H1 (cell line): ENCODE measurements around the gene PRSS53. TPM values are rescaled to one million over a fixed set of nuclear protein-coding genes. Genes with fewer than 3 reads are reported as not detected.

Experiments used
- CTCF ChIA-PET: fragments of 300-600 bp; sonication (Branson Sonifier 250); formaldehyde crosslinking; loops from one replicate; lab custom pipeline; 2021; ENCODE audit not compliant: partially characterized antibody; lab: Charles Lee
- POLR2A ChIA-PET: fragments of 300-600 bp; sonication (Branson Sonifier 250); formaldehyde crosslinking; loops from one replicate; lab custom pipeline; 2021; ENCODE audit warnings: inconsistent platforms; ENCODE audit not compliant: partially characterized antibody; lab: Charles Lee
- DNase-seq, 2 experiments: peaks; one replicate each; pipeline versions ENCODE4 v3.0.0 to v3.0.0-alpha.2; 2010 to 2022; ENCODE audit warnings: low spot score in 2 of 2, low read depth in 1 of 2, mixed read lengths in 1 of 2
- FAIRE-seq: peaks from 2 replicates; lab custom pipeline; 2011; peaks lifted over from hg19 to GRCh38; lab: Jason Lieb, UNC
- H2AFZ ChIP-seq: 2 replicates; pipeline ENCODE4 v1.8.1; 2012; ENCODE audit warnings: low read length, inconsistent platforms
- H2AK5ac ChIP-seq: 2 replicates; pipeline ENCODE4 v1.6.1; 2013; ENCODE audit warnings: low read depth, low read length
- H2BK120ac ChIP-seq: replicated peaks from 2 replicates; pipeline ENCODE3; 2013; ENCODE audit warnings: low read depth, low read length, inconsistent platforms
- H2BK12ac ChIP-seq: 2 replicates; pipeline ENCODE4 v1.6.1; 2013; ENCODE audit warnings: low read depth, low read length
- H2BK15ac ChIP-seq: 2 replicates; pipeline ENCODE4 v1.6.1; 2013; ENCODE audit warnings: low read length
- H2BK20ac ChIP-seq: 2 replicates; pipeline ENCODE4 v1.6.1; 2013; ENCODE audit warnings: low read length
- H2BK5ac ChIP-seq: 2 replicates; pipeline ENCODE4 v1.6.1; 2013; ENCODE audit warnings: low read depth, low read length
- H3K14ac ChIP-seq: 2 replicates; pipeline ENCODE4 v1.6.1; 2013; ENCODE audit warnings: inconsistent platforms; ENCODE audit not compliant: insufficient read length
- H3K18ac ChIP-seq: 2 replicates; pipeline ENCODE4 v1.6.1; 2013; ENCODE audit warnings: low read length; ENCODE audit errors: extremely low read depth
- H3K23ac ChIP-seq: 2 replicates; pipeline ENCODE4 v1.6.1; 2013; ENCODE audit warnings: inconsistent platforms; ENCODE audit not compliant: insufficient read length
- H3K23me2 ChIP-seq: 2 replicates; pipeline ENCODE4 v1.6.1; 2013; ENCODE audit warnings: low read depth, low read length
- H3K27ac ChIP-seq: 2 replicates; pipeline ENCODE4 v1.6.1; 2011; ENCODE audit warnings: low read depth, low read length, inconsistent platforms
- H3K27me3 ChIP-seq, 4 experiments: replicated peaks in 1 of 4; 1 replicate in 1 of 4; 2 replicates in 3 of 4; pipeline versions ENCODE4 v1.6.1 to v1.8.1; 2011 to 2013; ENCODE audit warnings: low read length in 3 of 4, mild to moderate bottlenecking in 3 of 4, inconsistent platforms in 2 of 4, mixed read lengths in 2 of 4, moderate library complexity in 1 of 4; ENCODE audit not compliant: control insufficient read depth in 3 of 4, insufficient read depth in 3 of 4; ENCODE audit errors: extremely low read depth in 1 of 4
- H3K36me3 ChIP-seq, 4 experiments: 2 replicates each; pipeline versions ENCODE4 v1.6.1 to v1.8.1; 2011 to 2013; ENCODE audit warnings: mild to moderate bottlenecking in 4 of 4, low read length in 3 of 4, moderate library complexity in 2 of 4, control low read depth in 1 of 4, inconsistent platforms in 1 of 4; ENCODE audit not compliant: insufficient read depth in 4 of 4, control insufficient read depth in 2 of 4
- H3K4ac ChIP-seq: replicated peaks from 2 replicates; pipeline ENCODE3; 2013; ENCODE audit warnings: low read length, low read depth, mixed read lengths, inconsistent platforms; ENCODE audit not compliant: insufficient read length
- H3K4me1 ChIP-seq, 4 experiments: replicated peaks in 1 of 4; 1 replicate in 1 of 4; 2 replicates in 3 of 4; pipeline versions ENCODE4 v1.6.1 to v1.8.1; 2011 to 2013; ENCODE audit warnings: low read length in 3 of 4, inconsistent platforms in 2 of 4, mixed read lengths in 1 of 4; ENCODE audit not compliant: insufficient read depth in 4 of 4, control insufficient read depth in 3 of 4
- H3K4me2 ChIP-seq, 2 experiments: 2 replicates each; pipeline versions ENCODE4 v1.6.1 to v1.8.1; 2011 to 2013; ENCODE audit warnings: low read depth in 2 of 2, low read length in 2 of 2, control low read depth in 1 of 2, inconsistent platforms in 1 of 2, mild to moderate bottlenecking in 1 of 2; ENCODE audit not compliant: insufficient read depth in 1 of 2
- H3K4me3 ChIP-seq, 4 experiments: fragments of 200-600, 300-600 bp in 1 of 4; sonication (generic), shearing (Covaris generic), sonication (Bioruptor Twin) in 1 of 4; 2 replicates each; pipeline versions ENCODE4 v1.5.1 to v1.8.1; 2011 to 2016; ENCODE audit warnings: low read length in 4 of 4, low read depth in 3 of 4, control low read depth in 2 of 4, inconsistent platforms in 2 of 4, mild to moderate bottlenecking in 2 of 4, mixed read lengths in 1 of 4, moderate library complexity in 1 of 4; ENCODE audit not compliant: insufficient read depth in 2 of 4; ENCODE audit errors: extremely low read depth in 1 of 4
- H3K56ac ChIP-seq: replicated peaks from 2 replicates; pipeline ENCODE3; 2013; ENCODE audit warnings: low read depth, mild to moderate bottlenecking, mixed read lengths, low read length, inconsistent platforms; ENCODE audit not compliant: insufficient read length
- H3K79me1 ChIP-seq: 2 replicates; pipeline ENCODE4 v1.6.1; 2013; ENCODE audit warnings: low read depth, low read length, control low read depth
- H3K79me2 ChIP-seq, 2 experiments: 2 replicates each; pipeline versions ENCODE4 v1.6.1 to v1.8.1; 2012 to 2013; ENCODE audit warnings: low read length in 2 of 2, mild to moderate bottlenecking in 2 of 2, inconsistent platforms in 1 of 2; ENCODE audit not compliant: insufficient read depth in 2 of 2, control insufficient read depth in 1 of 2
- H3K9ac ChIP-seq, 4 experiments: replicated peaks in 1 of 4; 1 replicate in 1 of 4; 2 replicates in 3 of 4; pipeline versions ENCODE4 v1.6.1 to v1.8.1; 2011 to 2013; ENCODE audit warnings: low read depth in 3 of 4, low read length in 3 of 4, control low read depth in 2 of 4, mild to moderate bottlenecking in 2 of 4, moderate library complexity in 2 of 4, inconsistent platforms in 1 of 4; ENCODE audit errors: extremely low read depth in 1 of 4
- H3K9me3 ChIP-seq, 2 experiments: 2 replicates each; pipeline versions ENCODE4 v1.6.1 to v1.8.1; 2012 to 2013; ENCODE audit warnings: mild to moderate bottlenecking in 2 of 2, moderate library complexity in 2 of 2, control low read depth in 1 of 2, inconsistent platforms in 1 of 2, low read depth in 1 of 2, low read length in 1 of 2, mixed read lengths in 1 of 2; ENCODE audit not compliant: insufficient read depth in 2 of 2
- H4K20me1 ChIP-seq, 2 experiments: replicated peaks in 1 of 2; 2 replicates each; pipeline versions ENCODE3 to v1.8.1; 2011 to 2013; ENCODE audit warnings: inconsistent platforms in 2 of 2, low read length in 2 of 2, mild to moderate bottlenecking in 1 of 2; ENCODE audit not compliant: insufficient read depth in 2 of 2, control insufficient read depth in 1 of 2
- H4K5ac ChIP-seq: 2 replicates; pipeline ENCODE4 v1.6.1; 2013; ENCODE audit warnings: low read length, low read depth, mixed read lengths, inconsistent platforms; ENCODE audit not compliant: insufficient read length
- H4K8ac ChIP-seq: 2 replicates; pipeline ENCODE4 v1.8.0; 2013; ENCODE audit warnings: mild to moderate bottlenecking, moderate library complexity, low read length, inconsistent platforms; ENCODE audit not compliant: insufficient read depth; ENCODE audit errors: extremely low read depth
- H4K91ac ChIP-seq: replicated peaks from 2 replicates; pipeline ENCODE3; 2013; ENCODE audit warnings: low read length, mixed read lengths, inconsistent platforms; ENCODE audit not compliant: insufficient read length
- CBX8 ChIP-seq: fragments of 300-800, 300-1000 bp; sonication (generic); IDR thresholded peaks from 2 replicates; pipeline ENCODE4 v1.7.1; 2016; ENCODE audit warnings: low read depth, low read length, borderline replicate concordance
- CTBP2 ChIP-seq: IDR thresholded peaks from 2 replicates; pipeline ENCODE4 v1.7.0; 2011; ENCODE audit warnings: borderline replicate concordance, mild to moderate bottlenecking, moderate library complexity, mixed read lengths, low read length; ENCODE audit not compliant: insufficient read depth, insufficient read length
- E2F6 ChIP-seq: IDR thresholded peaks from 2 replicates; pipeline ENCODE4 v1.6.1; 2012; ENCODE audit warnings: inconsistent platforms
- JUN ChIP-seq: IDR thresholded peaks from 2 replicates; pipeline ENCODE4 v1.6.1; 2011; ENCODE audit warnings: low read depth, mild to moderate bottlenecking, improper control_type of control experiment, low read length
- KDM1A ChIP-seq: fragments of 200-600, 300-600 bp; sonication (generic); IDR thresholded peaks from 2 replicates; pipeline ENCODE4 v1.7.1; 2016; ENCODE audit warnings: mild to moderate bottlenecking, low read length, borderline replicate concordance
- MAX ChIP-seq: IDR thresholded peaks from 2 replicates; pipeline ENCODE4 v1.6.1; 2012; ENCODE audit warnings: inconsistent platforms
- RNF2 ChIP-seq: fragments of 200-900, 300-1000 bp; sonication (generic); IDR thresholded peaks from 2 replicates; pipeline ENCODE4 v1.7.1; 2016; ENCODE audit warnings: borderline replicate concordance, low read depth, mild to moderate bottlenecking, antibody characterized with exemption, low read length; ENCODE audit not compliant: poor library complexity, severe bottlenecking; ENCODE audit errors: missing control alignments
- RXRA ChIP-seq: IDR thresholded peaks from 2 replicates; pipeline ENCODE4 v1.6.1; 2011; ENCODE audit warnings: low read depth, mild to moderate bottlenecking, low read length, moderate library complexity; ENCODE audit not compliant: insufficient read depth
- SAP30 ChIP-seq: fragments of 300-600 bp; sonication (generic); IDR thresholded peaks from 2 replicates; pipeline ENCODE4 v1.7.1; 2012; ENCODE audit warnings: low read length, moderate library complexity, mild to moderate bottlenecking, inconsistent platforms; ENCODE audit not compliant: insufficient read depth, insufficient replicate concordance
- WGBS, 2 experiments: shearing (Covaris generic) in 1 of 2; methylation state at CpG; one replicate each; pipeline versions ENCODE4 v1.1.6 to v1.1.7; 2013 to 2015; ENCODE audit warnings: low lambda C conversion rate in 2 of 2, mixed read lengths in 2 of 2, inconsistent platforms in 1 of 2, low coverage in 1 of 2, missing lambda C conversion rate in 1 of 2; ENCODE audit not compliant: insufficient replicate concordance in 2 of 2, insufficient coverage in 1 of 2, insufficient read length in 1 of 2; ENCODE audit errors: extremely low coverage in 1 of 2, missing lambda C conversion rate in 1 of 2; 5-methylcytosine and 5-hydroxymethylcytosine counted together
- polyA plus RNA-seq, 7 experiments: library from polyadenylated mRNA; depleted of rRNA in 3 of 7; stranded (reverse) in 5 of 7; unstranded in 2 of 7; fragments of >200 nt in 5 of 7; fragments of 200-250 nt in 2 of 7; gene quantifications; 1 replicate in 5 of 7; 2 replicates in 1 of 7; 4 replicates in 1 of 7; pipeline versions ENCODE4 v1.2.1 to v1.2.3, GENCODE V29; 2011 to 2013; ENCODE audit warnings: missing spikeins in 2 of 7, mixed read lengths in 2 of 7
- total RNA-seq: library from RNA; stranded (reverse); fragmentation: NEBNext Ultra II Directional; extraction: Animal tissue kit (Norgen Biotek cat#: 25700); gene quantifications from 2 replicates; pipeline ENCODE4 v1.2.1, GENCODE V29; 2021
- TF ChIP-seq, protein P1 (sequence below): IDR thresholded peaks from 2 replicates; pipeline ENCODE4 v1.6.1; 2012; ENCODE audit warnings: low read length, inconsistent platforms

Gene PRSS53
- total and polyA plus RNA-seq, 2 of the 8 experiments (the other 6 are each of a cell fraction or from before 2014, with no cell fraction given) = 1.7 to 2.6 TPM

- H2AK5ac ChIP-seq = no peak overlapping the region
- no peak overlapping the region for H2BK5ac ChIP-seq
- H3K23me2 ChIP-seq = no peaks in the 10 kb centered on the region
- H2BK20ac ChIP-seq = no peak overlapping the region
- no peak overlapping the region for H2BK120ac ChIP-seq
- H4K5ac ChIP-seq = no peak overlapping the region
- H3K56ac ChIP-seq = no peak overlapping the region
- no peak overlapping the region for H2AFZ ChIP-seq
- no peak overlapping the region for H3K9ac ChIP-seq
- H2BK12ac ChIP-seq = no peak overlapping the region
- H3K36me3 ChIP-seq = peaks cover 0 to 18% (median 7%) of the 10 kb centered on the region in 4 experiments; a peak in 5 of 8 replicates
- no peak overlapping the region for H4K91ac ChIP-seq
- no peak overlapping the region for H3K4ac ChIP-seq
- no peak overlapping the region for H3K18ac ChIP-seq
- H3K79me1 ChIP-seq = peaks cover 7% of the 10 kb centered on the region
- no peak overlapping the region for H3K4me2 ChIP-seq
- H4K20me1 ChIP-seq = peaks cover 13 to 21% of the 10 kb centered on the region in 2 experiments
- H3K27ac ChIP-seq = no peak overlapping the region
- no peaks in the 10 kb centered on the region for H3K27me3 ChIP-seq
- H3K14ac ChIP-seq = no peak overlapping the region
- DNase-seq (no peak), FAIRE-seq (no peak)
- CTCF ChIA-PET = interaction anchor here (0.9 to 1.4 kb wide), 2 partner anchors 11 to 133 kb away, joined by 3 to 6 read pairs; no protein-coding TSS in a partner anchor
- no peaks in the 10 kb centered on the region; a peak in 1 of 4 replicates for H3K79me2 ChIP-seq
- no peak overlapping the region for H4K8ac ChIP-seq
- no peak overlapping the region for H3K4me3 ChIP-seq
- H2BK15ac ChIP-seq = no peak overlapping the region
- no peaks in the 10 kb centered on the region for H3K4me1 ChIP-seq
- WGBS, 2 experiments = 86% methylated on average over 5 of the region's 6 CpGs; no CpG with 5 or more reads in 1 of the 2 experiments
- H3K23ac ChIP-seq = no peak overlapping the region
- H3K9me3 ChIP-seq = no peaks in the 10 kb centered on the region
- POLR2A ChIA-PET = interaction anchor here (1.9 to 4.7 kb wide), 2 partner anchors 9 to 13 kb away, joined by 6 to 34 read pairs; partner anchors contain the start of genes ZNF646 and ZNF668
- TF ChIP-seq RXRA = no peak
- TF ChIP-seq KDM1A = no peak
- no peak for TF ChIP-seq E2F6
- no peak for TF ChIP-seq JUN
- no peak for TF ChIP-seq CBX8
- TF ChIP-seq SAP30 = no peak
- no peak for TF ChIP-seq MAX
- TF ChIP-seq RNF2 = no peak
- no peak for TF ChIP-seq CTBP2
- TF ChIP-seq, protein P1, sequence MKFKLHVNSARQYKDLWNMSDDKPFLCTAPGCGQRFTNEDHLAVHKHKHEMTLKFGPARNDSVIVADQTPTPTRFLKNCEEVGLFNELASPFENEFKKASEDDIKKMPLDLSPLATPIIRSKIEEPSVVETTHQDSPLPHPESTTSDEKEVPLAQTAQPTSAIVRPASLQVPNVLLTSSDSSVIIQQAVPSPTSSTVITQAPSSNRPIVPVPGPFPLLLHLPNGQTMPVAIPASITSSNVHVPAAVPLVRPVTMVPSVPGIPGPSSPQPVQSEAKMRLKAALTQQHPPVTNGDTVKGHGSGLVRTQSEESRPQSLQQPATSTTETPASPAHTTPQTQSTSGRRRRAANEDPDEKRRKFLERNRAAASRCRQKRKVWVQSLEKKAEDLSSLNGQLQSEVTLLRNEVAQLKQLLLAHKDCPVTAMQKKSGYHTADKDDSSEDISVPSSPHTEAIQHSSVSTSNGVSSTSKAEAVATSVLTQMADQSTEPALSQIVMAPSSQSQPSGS = no peak
Observed at GRCh38 chr16:31086629-31086906, 2.2 kb downstream of the PRSS53 start.
